PC-3 (cell line): ENCODE data around the gene MCRIP1. TPM values are rescaled to one million over a fixed set of nuclear protein-coding genes. Genes with fewer than 3 reads are reported as not detected.
A peak's percentile ranks its signal among the peaks of the same experiment; 100 is the strongest.

Source experiments
- ATAC-seq: fragments of 200-7000 bp; cut with Tn5 transposase; 2 replicates; pipeline ENCODE4 v1.9.1; 2020; ENCODE audit warnings: mild to moderate bottlenecking, moderate library complexity
- BruUV-seq: library from RNA; stranded (reverse); fragments of 400-500 nt; replicated peaks from 2 replicates; lab custom pipeline; 2021; lab: Mats Ljungman, UMichigan
- CTCF ChIA-PET: fragments of 300-600 bp; sonication (Branson Sonifier 250); formaldehyde crosslinking; loops from one replicate; lab custom pipeline; 2022; ENCODE audit warnings: antibody characterized with exemption; lab: Charles Lee
- POLR2A ChIA-PET: fragments of 300-600 bp; sonication (Branson Sonifier 250); formaldehyde crosslinking; loops from one replicate; lab custom pipeline; 2022; ENCODE audit warnings: antibody characterized with exemption; ENCODE audit not compliant: unreplicated experiment; lab: Charles Lee
- DNase-seq: peaks from one replicate; pipeline ENCODE4 v3.0.0-alpha.2; 2015
- H2AFZ ChIP-seq: fragments of 300-600 bp; sonication (generic); 2 replicates; pipeline ENCODE4 v1.6.0; 2016; ENCODE audit warnings: antibody characterized with exemption, low read length
- H3F3A ChIP-seq: fragments of 300-600 bp; sonication (generic); one replicate; pipeline ENCODE4 v1.6.0; 2017; ENCODE audit warnings: antibody characterized with exemption, low read length, control low read depth, mild to moderate bottlenecking; ENCODE audit not compliant: unreplicated experiment
- H3K27ac ChIP-seq: fragments of 300-600 bp; sonication (generic); 2 replicates; pipeline ENCODE4 v1.5.1; 2016; ENCODE audit warnings: mild to moderate bottlenecking, low read length
- H3K27me3 ChIP-seq: fragments of 300-600 bp; sonication (generic); 2 replicates; pipeline ENCODE4 v1.6.1; 2016; ENCODE audit warnings: low read length, mixed read lengths
- H3K36me3 ChIP-seq: fragments of 300-600 bp; sonication (generic); 2 replicates; pipeline ENCODE4 v1.6.1; 2016; ENCODE audit warnings: low read depth, mixed run types, low read length, mixed read lengths
- H3K4me1 ChIP-seq: fragments of 300-600 bp; sonication (generic); 2 replicates; pipeline ENCODE4 v1.5.1; 2016; ENCODE audit warnings: low read length; ENCODE audit not compliant: insufficient read depth
- H3K4me2 ChIP-seq: fragments of 300-600 bp; sonication (generic); 2 replicates; pipeline ENCODE4 v1.6.0; 2016; ENCODE audit warnings: low read length
- H3K4me3 ChIP-seq: fragments of 300-600 bp; sonication (generic); 2 replicates; pipeline ENCODE4 v1.5.1; 2016; ENCODE audit warnings: mild to moderate bottlenecking, low read length, mixed read lengths
- H3K79me2 ChIP-seq: fragments of 300-600 bp; sonication (generic); 2 replicates; pipeline ENCODE4 v1.6.1; 2017; ENCODE audit warnings: low read length, mixed read lengths
- H3K9ac ChIP-seq: fragments of 300-600 bp; sonication (generic); 2 replicates; pipeline ENCODE4 v1.6.0; 2016; ENCODE audit warnings: mild to moderate bottlenecking, low read length
- H3K9me2 ChIP-seq: fragments of 300-600 bp; sonication (generic); replicated peaks from 2 replicates; pipeline ENCODE4 v1.6.1; 2016; ENCODE audit warnings: mixed run types, low read length, mixed read lengths
- H3K9me3 ChIP-seq: fragments of 300-600 bp; sonication (generic); 2 replicates; pipeline ENCODE4 v1.6.1; 2016; ENCODE audit warnings: low read length, mixed read lengths
- H4K20me1 ChIP-seq: fragments of 300-600 bp; sonication (generic); 2 replicates; pipeline ENCODE4 v1.6.1; 2016; ENCODE audit warnings: low read length, mixed read lengths
- EZH2 ChIP-seq: fragments of 300-600 bp; sonication (generic); IDR thresholded peaks from one replicate; pipeline ENCODE4 v1.6.1; 2017; ENCODE audit warnings: antibody characterized with exemption, mild to moderate bottlenecking, low read length; ENCODE audit not compliant: unreplicated experiment
- EZH2phosphoT487 ChIP-seq: fragments of 300-600 bp; sonication (generic); IDR thresholded peaks from 2 replicates; pipeline ENCODE4 v1.6.1; 2018; ENCODE audit warnings: mild to moderate bottlenecking, antibody characterized with exemption, low read length, borderline replicate concordance
- intact Hi-C: fragments of 100-400 bp; cut with micrococcal nuclease; formaldehyde crosslinking; loops from 2 replicates; pipeline ENCODE4 v1.9.0; 2023
- total RNA-seq: library from RNA; depleted of rRNA; stranded (reverse); fragments of >200 nt; gene quantifications from 2 replicates; pipeline ENCODE4 v1.2.3, GENCODE V29; 2014
- TF ChIP-seq, protein P1 (sequence below): fragments of 300-600 bp; sonication (generic); conservative IDR thresholded peaks from 2 replicates; pipeline ENCODE4 v1.5.1; 2017; ENCODE audit warnings: antibody characterized with exemption, low read depth, mild to moderate bottlenecking, low read length

MCRIP1 gene
- total RNA-seq, 1 experiment from 2014 or later: 90.9 TPM

DNA sequence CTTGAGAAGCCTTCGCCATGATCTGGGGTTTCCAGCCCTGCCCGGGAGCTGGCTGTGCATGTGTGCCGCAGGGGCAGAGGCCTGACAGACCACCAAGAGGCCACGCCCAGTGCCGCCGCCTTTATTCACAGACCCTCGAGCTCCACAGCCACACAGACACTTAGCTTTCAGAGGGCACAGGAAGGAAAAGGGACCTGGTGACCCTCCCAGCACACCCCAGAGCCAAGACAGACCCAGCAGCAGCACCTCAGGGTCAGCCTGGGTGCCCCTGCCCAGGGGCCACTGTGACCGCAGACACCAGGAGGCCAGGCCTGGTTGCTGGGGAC, 10.8 kb downstream of the MCRIP1 start:
- no peak overlapping the region for H3K9ac ChIP-seq
- no peaks in the 10 kb centered on the region for H3K79me2 ChIP-seq
- H3K4me2 ChIP-seq: no peak overlapping the region
- no peaks in the 10 kb centered on the region for H3K9me3 ChIP-seq
- no peaks in the 10 kb centered on the region for H3K36me3 ChIP-seq
- intact Hi-C loops: no loop called here
- H3F3A ChIP-seq: no peaks in the 10 kb centered on the region
- ATAC-seq: no peak
- CTCF ChIA-PET: interaction anchor here (0.5 to 0.6 kb wide), 3 partner anchors 92 to 1228 kb away, joined by 3 to 4 read pairs (median 3); no protein-coding TSS in a partner anchor
- TF ChIP-seq EZH2phosphoT487 (no peak), EZH2 (no peak)
- TF ChIP-seq, protein P1, sequence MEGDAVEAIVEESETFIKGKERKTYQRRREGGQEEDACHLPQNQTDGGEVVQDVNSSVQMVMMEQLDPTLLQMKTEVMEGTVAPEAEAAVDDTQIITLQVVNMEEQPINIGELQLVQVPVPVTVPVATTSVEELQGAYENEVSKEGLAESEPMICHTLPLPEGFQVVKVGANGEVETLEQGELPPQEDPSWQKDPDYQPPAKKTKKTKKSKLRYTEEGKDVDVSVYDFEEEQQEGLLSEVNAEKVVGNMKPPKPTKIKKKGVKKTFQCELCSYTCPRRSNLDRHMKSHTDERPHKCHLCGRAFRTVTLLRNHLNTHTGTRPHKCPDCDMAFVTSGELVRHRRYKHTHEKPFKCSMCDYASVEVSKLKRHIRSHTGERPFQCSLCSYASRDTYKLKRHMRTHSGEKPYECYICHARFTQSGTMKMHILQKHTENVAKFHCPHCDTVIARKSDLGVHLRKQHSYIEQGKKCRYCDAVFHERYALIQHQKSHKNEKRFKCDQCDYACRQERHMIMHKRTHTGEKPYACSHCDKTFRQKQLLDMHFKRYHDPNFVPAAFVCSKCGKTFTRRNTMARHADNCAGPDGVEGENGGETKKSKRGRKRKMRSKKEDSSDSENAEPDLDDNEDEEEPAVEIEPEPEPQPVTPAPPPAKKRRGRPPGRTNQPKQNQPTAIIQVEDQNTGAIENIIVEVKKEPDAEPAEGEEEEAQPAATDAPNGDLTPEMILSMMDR: no peak
- no peak for DNase-seq
- POLR2A ChIA-PET: no interaction called here
- no peaks in the 10 kb centered on the region for H4K20me1 ChIP-seq
- H3K4me3 ChIP-seq: no peak overlapping the region
- H3K9me2 ChIP-seq: no peaks in the 10 kb centered on the region
- no TSS peak for BruUV-seq
- H2AFZ ChIP-seq: no peak overlapping the region
- no peak overlapping the region for H3K27ac ChIP-seq
- H3K27me3 ChIP-seq: no peaks in the 10 kb centered on the region
- H3K4me1 ChIP-seq: 0 out of 2 replicates have a peak, but pooled peaks cover 4% of the 10 kb centered on the region

GRCh38 chr17:81821603-81822311, 11.3 kb downstream of the MCRIP1 start:
- H3K27ac ChIP-seq: no peak overlapping the region
- 0 out of 2 replicates have a peak overlapping the region, but pooled peaks have one; percentile 11 for H3K4me2 ChIP-seq
- intact Hi-C loops: no loop called here
- ChIA-PET POLR2A (no interaction called here), CTCF (interaction anchor here (0.5 to 0.6 kb wide), 3 partner anchors 91 to 1227 kb away, joined by 3 to 4 read pairs (median 3); no protein-coding TSS in a partner anchor)
- no peaks in the 10 kb centered on the region for H3K79me2 ChIP-seq
- no peaks in the 10 kb centered on the region for H3K27me3 ChIP-seq
- H3K9ac ChIP-seq: no peak overlapping the region
- no peak overlapping the region for H3K4me3 ChIP-seq
- no peak overlapping the region for H2AFZ ChIP-seq
- no peak for TF ChIP-seq EZH2
- TF ChIP-seq, protein P1: peak; percentile 70
- no peak for TF ChIP-seq EZH2phosphoT487
- no peaks in the 10 kb centered on the region for H3F3A ChIP-seq
- ATAC-seq (peak; percentile 85), DNase-seq (peak; percentile 69)
- H3K36me3 ChIP-seq: no peaks in the 10 kb centered on the region
- no peaks in the 10 kb centered on the region for H4K20me1 ChIP-seq
- no TSS peak for BruUV-seq
- H3K9me2 ChIP-seq: no peaks in the 10 kb centered on the region
- no peaks in the 10 kb centered on the region for H3K9me3 ChIP-seq
- peaks cover 8% of the 10 kb centered on the region; the same call in 1 of the 2 replicates for H3K4me1 ChIP-seq

DNA sequence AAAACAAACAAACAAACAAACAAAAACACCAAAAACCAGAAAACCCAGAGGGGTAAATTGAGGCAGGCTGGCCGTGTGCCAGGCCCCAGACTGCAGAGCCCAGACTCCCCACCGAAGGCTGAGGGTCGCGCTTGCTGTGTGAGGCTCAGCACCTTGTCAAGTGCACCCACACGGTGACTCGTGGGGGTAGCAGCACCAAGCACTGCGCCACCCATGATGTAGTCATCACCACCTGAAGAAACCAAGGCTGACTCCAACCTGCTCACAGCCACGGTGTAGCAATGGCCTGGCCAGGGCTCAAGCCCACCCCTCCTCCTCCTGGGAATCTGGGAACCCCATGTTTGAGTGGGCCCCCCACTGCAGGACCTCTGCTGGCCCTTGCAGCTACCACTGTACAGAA, 11.9 kb downstream of the MCRIP1 start:
- DNase-seq: no peak
- Histone ChIP-seq H3K4me2 (no peak overlapping the region), H3K9ac (no peak overlapping the region), H3K9me2 (no peaks in the 10 kb centered on the region), H3F3A (no peaks in the 10 kb centered on the region), H2AFZ (no peak overlapping the region), H3K27ac (no peak overlapping the region), H3K36me3 (no peaks in the 10 kb centered on the region), H3K27me3 (no peaks in the 10 kb centered on the region), H3K4me3 (no peak overlapping the region), H4K20me1 (no peaks in the 10 kb centered on the region), H3K4me1 (peaks cover 14% of the 10 kb centered on the region), H3K79me2 (no peaks in the 10 kb centered on the region), H3K9me3 (no peaks in the 10 kb centered on the region)
- no peak; the same call in 1 of the 2 replicates for ATAC-seq
- POLR2A ChIA-PET: no interaction called here
- CTCF ChIA-PET: no interaction called here
- no TSS peak for BruUV-seq
- no peak for TF ChIP-seq EZH2phosphoT487
- TF ChIP-seq, protein P1: no peak
- no peak for TF ChIP-seq EZH2
- intact Hi-C loops: no loop called here
